Neural cell (in vitro differentiated cells): ENCODE measurements around the gene TMOD4.
"Not testable (repeated sequence)": the region's sequence is repeated elsewhere in the genome, so short reads cannot be mapped to it uniquely, and the experiment has no call there.

Experiments used
- CTCF ChIP-seq: fragments of 450-650 bp; IDR thresholded peaks from 2 replicates; pipeline ENCODE4 v1.5.1; 2014; ENCODE audit warnings: antibody characterized with exemption, mild to moderate bottlenecking, moderate library complexity; ENCODE audit not compliant: poor library complexity, severe bottlenecking
- EP300 ChIP-seq: fragments of 450-650 bp; conservative IDR thresholded peaks from 2 replicates; pipeline ENCODE4 v1.6.1; 2014; ENCODE audit warnings: antibody characterized with exemption, mild to moderate bottlenecking, moderate library complexity; ENCODE audit not compliant: poor library complexity, severe bottlenecking
- EZH2 ChIP-seq: fragments of 200-600, 300-800 bp; shearing (Covaris generic), sonication (generic); IDR thresholded peaks from 2 replicates; pipeline ENCODE4 v1.6.1; 2014; ENCODE audit warnings: antibody characterized with exemption, low read length, borderline replicate concordance, mild to moderate bottlenecking; ENCODE audit not compliant: insufficient read depth, poor library complexity, severe bottlenecking
- MXI1 ChIP-seq: fragments of 450-650 bp; conservative IDR thresholded peaks from 2 replicates; pipeline ENCODE4 v1.6.1; 2014; ENCODE audit warnings: antibody characterized with exemption, mild to moderate bottlenecking; ENCODE audit not compliant: poor library complexity, severe bottlenecking
- POLR2AphosphoS5 ChIP-seq: IDR thresholded peaks from 2 replicates; pipeline ENCODE4 v1.6.1; 2012
- RAD21 ChIP-seq: fragments of 450-650 bp; conservative IDR thresholded peaks from 2 replicates; pipeline ENCODE4 v1.6.1; 2014; ENCODE audit warnings: antibody characterized with exemption, mild to moderate bottlenecking, moderate library complexity
- REST ChIP-seq: IDR thresholded peaks from 2 replicates; pipeline ENCODE4 v1.6.1; 2012; ENCODE audit warnings: borderline replicate concordance
- SMC3 ChIP-seq: fragments of 450-650 bp; conservative IDR thresholded peaks from 2 replicates; pipeline ENCODE4 v1.6.1; 2014; ENCODE audit warnings: antibody characterized with exemption, mild to moderate bottlenecking, moderate library complexity; ENCODE audit not compliant: poor library complexity
- TAF1 ChIP-seq: IDR thresholded peaks from 2 replicates; pipeline ENCODE4 v1.6.1; 2012; ENCODE audit warnings: low read depth

- TF ChIP-seq CTCF, REST, SMC3, RAD21, EZH2, POLR2AphosphoS5, EP300, TAF1, MXI1: not testable (repeated sequence)
Observed at GRCh38 chr1:151194894-151195594, 19.3 kb upstream of the TMOD4 start.
